ENCODE data around the gene GRXCR1. TPM values are rescaled to one million over a fixed set of nuclear protein-coding genes. Genes with fewer than 3 reads are reported as not detected.

The GRXCR1 gene
- total RNA-seq, 1 donor from 2014 or later = not detected

GRCh38 chr4:43071069-43071468 is 178.6 kb downstream of the GRXCR1 start:
- DNase-seq (no peak), ATAC-seq (ENCODE audit: poor library complexity) (no peak)
- intact Hi-C loops (cut with DNase I) = no loop called here

Other genes starting within 250 kb of the GRXCR1 start
- 19.3 TPM for gene ATP8A1, start 235.6 kb upstream of the GRXCR1 start, total RNA-seq